Activated gamma-delta T cell (primary cell): ENCODE results near the gene ZBTB39.
"Not testable (repeated sequence)": the region's sequence is repeated elsewhere in the genome, so short reads cannot be mapped to it uniquely, and the experiment has no call there.

ENCODE experiments used
- DNase-seq: peaks from one replicate; lab custom pipeline; 2025; lab: John Stamatoyannopoulos, UW
- total RNA-seq, 2 donors: gene quantifications; one replicate each; lab custom pipeline; 2026; lab: John Stamatoyannopoulos, UW

Gene ZBTB39, protein sequence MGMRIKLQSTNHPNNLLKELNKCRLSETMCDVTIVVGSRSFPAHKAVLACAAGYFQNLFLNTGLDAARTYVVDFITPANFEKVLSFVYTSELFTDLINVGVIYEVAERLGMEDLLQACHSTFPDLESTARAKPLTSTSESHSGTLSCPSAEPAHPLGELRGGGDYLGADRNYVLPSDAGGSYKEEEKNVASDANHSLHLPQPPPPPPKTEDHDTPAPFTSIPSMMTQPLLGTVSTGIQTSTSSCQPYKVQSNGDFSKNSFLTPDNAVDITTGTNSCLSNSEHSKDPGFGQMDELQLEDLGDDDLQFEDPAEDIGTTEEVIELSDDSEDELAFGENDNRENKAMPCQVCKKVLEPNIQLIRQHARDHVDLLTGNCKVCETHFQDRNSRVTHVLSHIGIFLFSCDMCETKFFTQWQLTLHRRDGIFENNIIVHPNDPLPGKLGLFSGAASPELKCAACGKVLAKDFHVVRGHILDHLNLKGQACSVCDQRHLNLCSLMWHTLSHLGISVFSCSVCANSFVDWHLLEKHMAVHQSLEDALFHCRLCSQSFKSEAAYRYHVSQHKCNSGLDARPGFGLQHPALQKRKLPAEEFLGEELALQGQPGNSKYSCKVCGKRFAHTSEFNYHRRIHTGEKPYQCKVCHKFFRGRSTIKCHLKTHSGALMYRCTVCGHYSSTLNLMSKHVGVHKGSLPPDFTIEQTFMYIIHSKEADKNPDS
- 33.4 to 34.4 reads per million in 2 donors for total RNA-seq

DNA sequence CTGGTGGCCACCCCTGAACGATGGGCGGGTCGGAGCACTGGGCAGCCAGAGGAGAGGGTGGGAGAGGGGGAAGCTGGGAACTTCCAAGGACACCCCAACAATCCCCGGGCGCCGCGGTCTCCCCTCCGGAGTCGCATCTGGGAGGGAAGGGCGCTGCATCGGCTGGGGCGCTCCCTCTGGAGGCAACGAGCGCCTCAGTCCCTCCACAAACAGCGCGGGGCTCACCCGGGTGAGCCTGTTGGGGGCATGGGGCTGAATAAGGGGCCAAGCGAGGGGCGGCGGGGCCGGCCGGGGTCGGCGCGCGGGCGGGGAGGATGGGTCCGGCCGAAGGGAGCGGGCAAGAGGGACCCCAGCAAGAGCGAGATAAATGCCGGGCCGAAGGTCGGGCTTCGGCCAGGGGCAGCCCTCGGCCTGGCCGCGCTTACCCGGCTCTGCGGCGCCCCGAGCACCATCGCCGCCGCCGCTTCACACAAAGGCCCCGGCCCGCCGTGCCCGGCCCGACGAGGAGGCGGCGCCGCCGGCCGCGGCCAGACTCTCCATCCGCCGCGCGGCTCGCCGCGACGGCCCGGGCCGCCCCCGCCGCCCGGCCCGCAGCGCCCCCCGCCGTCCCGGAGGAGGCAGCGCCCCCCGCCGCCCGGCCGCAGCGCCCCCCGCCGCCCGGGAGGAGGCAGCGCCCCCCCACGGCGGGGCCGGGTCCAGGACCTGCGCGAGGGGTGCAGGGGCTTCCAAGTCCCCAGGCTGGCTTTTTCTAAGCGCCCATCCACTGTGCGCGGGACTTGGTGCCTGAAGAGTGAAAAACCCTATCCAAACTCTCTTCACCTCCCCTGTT is at the start of gene ZBTB39:
Gene ZBTB39, minus strand, starts transcription at position 567 of the 829 bp plus-strand sequence. CDS start 1,629 bp downstream, outside the sequence.
- DNase-seq: peak; percentile 60

DNA sequence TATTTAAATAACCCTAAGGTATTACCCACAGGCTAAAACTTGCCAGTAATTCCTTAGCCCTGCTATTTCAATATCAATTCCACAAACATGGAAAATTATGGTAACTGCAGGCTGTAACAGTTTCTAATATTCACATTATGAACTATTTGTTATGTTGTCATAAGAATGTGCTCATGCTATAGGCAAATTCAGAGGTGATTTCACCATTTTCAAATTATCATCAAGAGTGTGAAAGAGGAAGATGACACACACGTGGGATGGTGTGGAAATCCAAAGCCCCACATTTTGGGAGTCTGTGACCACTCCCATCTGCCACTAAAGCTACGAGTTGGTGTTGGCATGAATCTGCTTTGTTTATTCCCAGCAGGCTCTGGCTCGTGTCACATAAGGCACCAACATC is 49.5 kb upstream of the ZBTB39 start:
- no peak for DNase-seq

DNA sequence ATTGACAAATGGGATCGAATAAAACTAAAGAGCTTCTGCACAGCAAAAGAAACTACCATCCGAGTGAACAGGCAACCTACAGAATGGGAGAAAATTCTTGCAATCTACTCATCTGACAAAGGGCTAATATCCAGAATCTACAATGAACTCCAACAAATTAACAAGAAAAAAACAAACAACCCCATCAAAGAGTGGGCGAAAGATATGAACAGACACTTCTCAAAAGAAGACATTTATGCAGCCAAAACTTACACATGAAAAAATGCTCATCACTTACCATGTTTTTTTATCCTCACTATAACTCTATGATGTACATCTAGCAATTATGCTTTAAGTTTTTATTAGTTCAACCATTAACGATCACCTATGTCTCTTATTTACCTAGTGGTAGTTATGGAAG is 47.6 kb upstream of the ZBTB39 start:
- DNase-seq: not testable (repeated sequence)

DNA sequence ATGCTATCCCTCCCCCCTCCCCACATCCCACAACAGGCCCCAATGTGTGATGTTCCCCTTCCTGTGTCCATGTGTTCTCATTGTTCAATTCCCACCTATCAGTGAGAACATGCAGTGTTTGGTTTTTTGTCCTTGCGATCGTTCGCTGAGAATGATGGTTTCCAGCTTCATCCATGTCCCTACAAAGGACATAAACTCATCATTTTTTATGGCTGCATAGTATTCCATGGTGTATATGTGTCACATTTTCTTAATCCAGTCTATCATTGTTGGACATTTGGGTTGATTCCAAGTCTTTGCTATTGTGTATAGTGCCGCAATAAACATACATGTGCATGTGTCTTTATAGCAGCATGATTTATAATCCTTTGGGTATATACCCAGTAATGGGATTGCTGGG is 46.8 kb upstream of the ZBTB39 start:
- DNase-seq: not testable (repeated sequence)

DNA sequence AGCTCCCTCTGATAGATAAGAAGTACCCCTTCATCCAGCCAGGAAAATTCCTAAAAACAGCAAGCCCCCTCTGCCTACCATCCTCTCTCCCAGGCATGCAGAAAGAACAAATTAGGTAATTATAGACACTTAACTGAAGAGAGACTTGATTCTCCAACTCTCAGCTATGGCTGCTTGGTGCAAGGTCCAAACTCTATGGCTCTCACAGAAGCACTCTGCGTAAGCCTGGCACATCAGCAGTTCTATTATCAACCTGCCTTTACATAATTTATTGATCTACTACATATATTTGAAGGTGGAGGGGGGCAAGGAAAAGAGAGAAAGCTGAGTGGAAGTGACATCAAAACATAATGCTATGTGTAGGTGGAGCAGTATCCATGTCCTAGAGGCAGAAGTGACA is 44.7 kb upstream of the ZBTB39 start:
- DNase-seq: no peak

DNA sequence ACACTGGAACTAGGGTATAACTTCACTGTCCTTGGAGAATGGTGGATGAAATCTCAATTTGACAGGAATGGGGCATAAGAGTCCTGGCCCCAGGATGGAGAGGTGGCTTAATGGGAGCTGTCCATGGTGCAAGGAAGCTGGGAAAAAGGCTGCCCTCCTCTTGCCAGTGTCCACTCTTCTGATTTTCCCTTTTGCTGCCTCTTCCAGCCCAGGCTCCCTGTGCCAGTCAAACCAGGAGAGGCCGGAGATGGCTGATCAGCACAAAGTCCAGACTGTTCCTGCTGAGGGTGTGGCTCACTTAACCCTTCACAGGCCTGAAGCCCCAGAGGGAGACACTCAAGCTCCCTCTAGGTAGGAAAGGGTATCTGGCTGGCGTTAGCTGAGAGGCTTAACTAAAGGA is 43.5 kb upstream of the ZBTB39 start, which contains the start of gene MYO1A:
Gene MYO1A, minus strand, starts transcription at position 240 of the 400 bp plus-strand sequence. CDS start 1,806 bp downstream, outside the sequence.
- no peak for DNase-seq

DNA sequence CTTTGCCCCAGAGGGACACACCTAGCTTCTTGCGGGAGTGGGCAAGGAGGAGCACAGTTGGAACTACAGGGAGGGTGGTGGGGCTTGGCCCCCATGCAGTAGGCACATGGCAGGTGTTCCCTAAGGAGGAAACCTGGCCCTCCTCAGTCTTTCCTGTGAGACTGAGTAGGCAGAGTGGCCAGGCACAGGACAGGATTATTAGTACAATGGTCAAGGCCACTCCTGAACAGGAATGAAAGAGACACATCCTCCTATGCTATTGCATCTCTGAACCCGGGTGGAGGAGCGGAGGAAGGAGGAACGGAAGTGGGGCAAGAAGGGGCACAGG is 42.7 kb upstream of the ZBTB39 start:
- no peak for DNase-seq

DNA sequence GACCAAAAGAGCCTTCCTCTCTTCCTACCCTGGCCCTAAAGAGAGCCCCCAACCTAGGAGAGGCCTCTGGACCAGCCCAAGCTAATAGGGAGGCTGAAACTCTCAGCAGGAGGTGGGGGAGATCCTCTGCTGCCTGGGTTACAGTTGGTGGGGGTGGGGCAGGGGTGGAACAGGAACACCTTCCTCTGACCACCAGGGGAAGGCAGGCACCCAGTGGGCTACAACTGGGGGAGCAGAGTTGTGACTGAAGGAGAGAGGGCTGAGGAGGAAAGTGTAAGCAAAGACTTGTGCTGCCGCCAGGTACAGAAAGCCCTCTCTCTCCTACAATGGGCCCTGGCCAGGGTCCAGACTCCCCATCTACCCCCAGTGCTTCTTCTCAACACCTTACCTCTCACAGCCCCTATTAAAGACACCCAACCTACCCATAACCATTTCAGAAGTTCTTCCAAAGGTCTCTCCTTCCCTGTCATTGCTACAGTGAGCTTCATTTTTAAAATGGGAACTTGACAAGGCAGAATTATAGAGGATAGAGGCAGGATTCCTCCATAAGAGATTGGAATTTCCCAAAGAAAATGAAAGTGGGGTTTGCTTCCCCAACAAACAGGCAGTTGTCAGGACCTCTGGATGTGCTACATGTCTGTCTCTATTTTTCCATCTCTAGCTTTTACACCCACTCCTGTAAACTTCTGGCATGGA is 42.2 kb upstream of the ZBTB39 start:
- no peak for DNase-seq

DNA sequence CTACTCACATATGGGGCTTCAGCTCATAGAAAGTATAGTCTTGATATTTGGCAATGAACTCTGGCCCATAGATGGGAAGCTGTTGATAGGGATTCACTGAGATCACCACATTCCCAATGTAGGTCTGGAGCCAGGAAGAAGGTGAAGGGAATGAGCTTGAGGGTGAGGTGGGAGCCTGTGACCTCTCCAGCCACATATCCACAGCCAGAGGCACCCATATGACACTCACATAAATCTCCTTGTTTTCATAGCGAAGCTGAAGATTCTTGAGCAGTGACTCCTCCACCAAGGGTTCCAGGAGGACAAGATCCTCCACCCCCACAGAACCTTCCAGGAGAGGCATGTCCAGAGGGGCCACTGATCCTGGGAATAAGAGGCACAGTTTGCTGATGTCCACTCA is 41.6 kb upstream of the ZBTB39 start:
- no peak for DNase-seq

DNA sequence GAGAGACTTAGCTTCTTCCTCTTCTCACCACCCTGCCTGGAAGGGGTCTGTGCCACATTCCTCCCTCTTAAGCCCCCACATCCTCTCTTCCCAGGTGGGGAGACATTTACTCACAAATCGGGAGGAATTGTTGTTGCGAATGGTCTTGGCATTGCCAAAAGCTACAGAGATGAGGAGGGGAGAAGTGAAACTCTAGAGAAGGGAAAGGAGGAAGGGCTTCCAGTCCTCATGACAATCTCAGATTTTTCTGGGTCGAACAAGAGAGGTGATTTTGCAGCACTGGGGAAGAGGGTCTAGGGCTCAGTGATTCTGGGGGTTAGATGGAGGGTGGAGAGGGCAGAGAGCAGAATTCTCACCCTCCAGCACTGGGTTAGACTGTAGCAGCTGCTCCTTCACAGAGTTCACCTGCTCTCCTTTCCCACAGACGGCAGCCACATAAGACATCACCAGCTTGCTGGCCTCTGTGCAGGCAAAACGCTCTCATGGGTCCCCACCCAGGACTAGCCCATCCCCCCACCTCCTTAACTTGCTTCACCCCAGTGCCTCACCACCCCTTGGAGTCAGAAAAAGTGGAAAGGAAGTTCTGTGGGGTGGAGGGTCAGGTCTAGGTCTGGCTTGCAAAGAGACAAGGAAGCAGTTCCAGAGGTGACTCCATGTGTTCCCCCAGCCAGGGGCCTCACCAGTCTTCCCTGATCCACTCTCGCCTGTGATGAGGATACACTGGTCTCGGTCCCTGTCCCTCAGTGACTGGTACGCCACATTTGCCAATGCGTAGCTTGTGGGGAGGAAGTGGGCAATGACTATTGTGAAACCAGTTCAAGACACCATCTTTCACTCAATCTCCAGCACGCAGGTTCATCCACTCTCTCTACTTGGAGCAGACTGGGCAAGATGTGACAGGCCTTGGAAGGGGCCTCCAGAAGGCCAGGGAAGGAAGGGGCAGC is 40.9 kb upstream of the ZBTB39 start:
- DNase-seq: no peak

DNA sequence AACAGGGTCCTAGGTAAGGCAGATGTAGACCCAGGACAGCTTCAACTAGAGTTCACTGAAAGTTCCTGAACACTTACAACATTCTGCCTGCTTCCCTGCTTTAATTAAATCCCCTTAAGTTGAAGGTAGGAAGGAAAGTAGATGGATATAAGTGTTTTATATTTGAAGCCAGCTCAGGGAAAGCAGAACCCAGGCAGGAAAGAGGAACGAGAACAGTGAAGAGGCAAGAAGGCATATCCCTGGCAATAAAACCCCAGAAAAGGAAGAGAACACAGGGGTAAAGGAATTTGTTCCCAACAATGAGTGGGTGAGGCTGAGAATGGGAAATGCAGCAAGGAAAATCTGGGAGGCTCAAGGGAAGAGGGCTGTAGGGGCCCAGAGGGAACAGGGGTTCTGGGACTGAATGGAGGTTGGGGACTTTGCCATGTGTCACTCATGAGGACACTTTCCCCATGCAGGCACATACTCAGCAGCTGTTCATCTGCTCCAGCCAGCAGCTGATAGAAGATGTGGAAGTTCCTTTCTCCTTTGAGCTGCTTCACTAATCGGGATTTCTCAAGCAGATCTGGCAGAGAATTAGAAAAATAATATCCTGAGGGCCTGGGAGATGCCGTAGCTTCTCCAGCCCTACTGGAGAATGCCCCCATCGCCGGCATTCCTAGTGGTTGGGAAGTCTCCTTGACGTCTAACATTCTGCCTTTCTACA is 39.9 kb upstream of the ZBTB39 start:
- DNase-seq: no peak

DNA sequence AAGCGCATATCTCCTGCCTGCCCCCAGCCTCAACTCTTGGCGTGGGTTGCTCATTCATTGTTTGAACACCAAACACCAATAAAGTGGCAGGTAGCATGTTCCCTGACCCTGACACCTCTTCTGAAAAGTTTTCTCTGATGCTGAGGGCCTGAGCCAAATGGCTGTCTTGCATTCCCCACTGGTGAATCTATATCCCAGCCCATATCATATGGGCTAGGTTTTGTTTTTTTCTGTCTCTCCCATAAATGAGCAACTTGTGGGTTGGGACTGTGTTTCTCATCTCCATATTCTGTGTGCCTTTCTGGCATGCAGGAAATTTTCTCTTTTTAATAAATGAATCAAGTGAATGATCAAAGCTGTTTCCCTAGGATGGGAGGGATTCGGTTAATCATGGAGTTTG is 38.5 kb upstream of the ZBTB39 start:
- no peak for DNase-seq

DNA sequence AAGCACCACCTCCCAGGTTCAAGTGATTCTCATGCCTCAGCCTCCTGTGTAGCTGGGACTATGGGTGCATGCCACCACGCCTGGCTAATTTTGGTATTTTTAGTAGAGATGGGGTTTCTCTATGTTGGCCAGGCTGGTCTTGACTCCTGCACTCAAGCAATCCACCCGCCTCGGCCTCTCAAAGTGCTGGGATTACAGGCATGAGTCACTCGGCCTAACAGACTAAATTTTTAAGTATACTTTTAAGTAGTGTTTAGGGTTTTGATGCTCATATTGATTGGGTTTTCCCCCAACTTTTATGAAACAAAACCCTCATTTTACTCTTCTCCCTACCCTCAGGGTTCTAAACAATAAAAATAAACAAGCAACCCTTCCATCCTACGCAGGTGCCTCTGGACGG is 38.1 kb upstream of the ZBTB39 start:
- no peak for DNase-seq

DNA sequence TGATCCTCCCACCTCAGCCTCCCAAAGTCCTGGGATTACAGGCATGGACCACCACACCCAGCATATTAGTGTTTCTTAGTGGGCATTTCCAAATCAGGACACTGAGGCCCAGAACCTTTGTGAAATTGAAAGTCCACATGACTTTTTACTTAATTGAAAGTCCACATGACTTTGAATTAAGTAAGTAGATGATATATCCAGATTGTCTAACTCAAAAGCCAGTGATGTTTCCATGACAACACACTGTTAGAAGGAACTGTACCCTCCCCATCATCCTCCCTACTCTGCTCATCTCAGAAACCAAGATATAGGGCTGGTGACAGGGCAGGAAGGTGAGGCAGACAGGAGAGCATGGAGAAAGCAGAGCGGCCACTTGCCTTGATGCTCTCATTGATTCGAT is 36.3 kb upstream of the ZBTB39 start:
- no peak for DNase-seq

DNA sequence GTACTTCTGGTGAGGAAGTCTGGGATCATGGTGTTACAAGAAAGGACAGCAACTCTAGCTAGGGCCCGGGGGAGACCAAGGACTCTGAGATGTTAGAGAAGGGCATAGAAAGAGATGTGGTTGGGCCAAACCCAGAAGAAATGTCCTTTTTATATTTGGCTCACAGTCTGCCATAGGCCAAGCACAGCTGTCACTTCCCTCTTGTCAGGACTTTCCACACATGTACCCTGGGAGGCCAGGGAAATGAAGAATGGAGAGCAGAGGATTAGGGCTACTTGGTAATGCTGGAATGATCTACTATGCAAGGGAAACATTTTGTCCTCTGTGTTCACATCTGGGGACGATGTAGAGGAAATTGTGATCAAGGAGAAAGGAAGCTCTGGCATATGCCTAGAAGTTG is 34.4 kb upstream of the ZBTB39 start:
- no peak for DNase-seq

DNA sequence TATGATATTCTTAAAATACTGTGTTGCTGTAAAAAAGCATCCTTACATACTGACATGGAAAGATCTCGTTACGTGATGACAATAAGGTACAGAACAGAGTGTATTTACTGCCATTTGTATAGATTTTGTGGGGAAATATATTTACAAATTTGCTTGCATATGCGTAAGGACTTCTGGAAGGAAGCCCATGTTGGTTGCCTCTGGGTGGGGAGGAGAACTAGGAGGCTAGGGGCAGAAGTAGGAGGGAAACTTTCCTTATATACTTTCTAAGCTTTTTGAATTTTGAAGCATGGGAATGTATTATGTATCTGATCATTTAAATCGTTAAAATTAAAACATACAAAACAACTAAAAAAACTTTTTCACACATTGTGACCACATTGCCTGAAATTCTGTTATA is 33.9 kb upstream of the ZBTB39 start:
- DNase-seq: no peak

DNA sequence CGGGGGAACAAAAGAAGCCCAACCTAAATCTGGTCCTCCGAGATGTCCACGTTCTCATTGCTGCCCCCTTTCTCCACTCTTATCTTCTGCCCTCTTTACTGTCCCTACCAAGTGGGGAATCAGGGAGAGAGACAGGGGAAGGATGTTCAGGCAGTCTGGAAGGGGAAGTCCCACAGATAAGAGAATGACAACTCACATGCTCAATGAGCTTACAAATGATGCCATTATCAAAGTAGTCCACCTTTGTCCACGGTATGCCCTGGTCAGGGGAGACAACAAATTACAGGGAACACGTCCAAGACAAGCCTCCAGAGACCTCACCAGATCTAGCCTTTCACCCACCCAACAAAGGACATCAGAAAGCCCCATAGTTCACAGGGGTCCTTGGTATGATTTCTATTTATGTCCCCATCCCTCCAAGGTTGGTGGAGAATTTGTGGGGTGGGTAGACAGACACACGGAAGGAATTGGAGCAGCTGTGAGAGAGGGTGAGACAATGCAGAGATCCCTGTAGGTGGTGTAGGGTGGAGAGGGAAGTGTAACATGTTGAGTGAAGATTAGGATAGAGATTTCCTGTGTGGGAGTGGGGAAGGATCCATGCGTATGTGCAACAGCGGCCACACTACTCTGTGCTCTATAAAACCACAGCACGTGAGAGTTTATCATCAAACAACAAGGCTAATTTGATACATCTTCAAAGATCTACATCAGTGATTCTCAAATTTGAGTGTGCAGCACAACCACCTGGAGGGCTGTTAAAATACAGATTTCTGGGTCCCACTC is 32.9 kb upstream of the ZBTB39 start:
- DNase-seq: no peak

DNA sequence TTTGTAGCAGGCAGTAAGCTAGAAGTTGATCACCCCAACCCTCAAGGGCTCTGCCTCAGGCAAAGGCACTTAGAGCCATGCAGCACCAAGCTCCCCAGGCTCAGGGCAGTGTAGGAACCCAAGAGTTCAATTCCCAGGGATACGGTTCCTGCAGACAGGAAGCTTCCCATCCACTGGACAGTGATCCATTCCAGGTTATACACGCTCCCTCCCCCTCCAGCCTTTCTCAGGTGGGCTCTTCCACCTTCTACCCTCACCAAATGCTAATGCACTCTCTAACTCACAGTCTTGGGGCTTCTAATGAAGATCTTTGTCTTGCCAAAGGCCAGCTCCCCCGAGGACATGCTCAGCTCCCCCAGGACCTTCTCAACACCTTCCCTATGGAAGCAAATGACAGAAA is 30.9 kb upstream of the ZBTB39 start:
- DNase-seq: no peak

DNA sequence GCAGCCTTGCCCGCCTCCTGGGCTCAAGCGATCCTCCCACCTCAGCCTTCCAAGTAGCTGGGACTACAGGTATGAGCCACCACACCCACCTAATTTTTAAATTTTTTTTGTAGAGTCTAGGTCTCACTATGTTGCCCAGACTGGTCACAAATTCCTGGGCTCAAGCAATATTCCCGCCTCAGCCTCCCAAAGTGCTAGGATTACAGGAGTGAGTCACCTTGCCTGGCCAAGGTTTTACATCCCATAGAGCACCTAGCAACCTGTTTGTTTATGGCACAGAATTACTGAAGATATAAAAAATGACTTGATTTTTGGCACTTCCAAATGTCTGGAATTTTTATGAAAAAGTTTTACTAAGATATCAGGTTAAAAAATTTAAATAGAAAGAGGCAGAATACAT is 27.1 kb upstream of the ZBTB39 start:
- no peak for DNase-seq
